ENCODE data around the gene FOXQ1.

FOXQ1 gene

GRCh38 chr6:1311400-1312202 is at the start of gene FOXQ1:
TSS of gene FOXQ1 (plus strand) at chr6:1312098. CDS start at chr6:1312705, 607 bp downstream.
- no peak for DNase-seq (ENCODE audit: low read depth in 2 of 2)

- DNase-seq (ENCODE audit: low read depth in 2 of 2): no peak
Measured at GRCh38 chr6:1262704-1263038, 49.2 kb upstream of the FOXQ1 start.

GRCh38 chr6:1263039-1263849 is 48.7 kb upstream of the FOXQ1 start:
- DNase-seq (ENCODE audit: low read depth in 2 of 2): no peak

- DNase-seq (ENCODE audit: low read depth in 2 of 2): no peak
Measured at GRCh38 chr6:1263850-1264377, 48.0 kb upstream of the FOXQ1 start.

- DNase-seq (ENCODE audit: low read depth in 2 of 2): no peak
Measured at GRCh38 chr6:1264619-1265445, 47.1 kb upstream of the FOXQ1 start.

DNA sequence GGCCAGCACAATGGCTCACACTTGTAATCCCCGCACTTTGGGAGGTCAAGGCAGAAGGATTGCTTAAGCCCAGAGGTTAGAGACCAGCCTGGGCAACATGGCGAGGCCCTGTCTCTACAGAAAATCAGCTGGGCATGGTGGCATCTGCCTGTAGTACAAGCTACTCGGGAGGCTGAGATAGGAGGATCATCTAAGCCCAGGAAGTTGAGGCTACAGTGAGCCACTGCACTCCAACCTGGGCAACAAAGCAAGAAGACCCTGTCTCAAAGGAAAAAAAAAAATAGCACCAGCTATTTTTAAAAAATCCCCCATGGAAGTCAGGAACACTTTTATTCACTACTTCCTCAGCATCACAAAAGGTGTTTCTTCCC is 45.2 kb upstream of the FOXQ1 start:
- no peak for DNase-seq (ENCODE audit: low read depth in 2 of 2)

DNA sequence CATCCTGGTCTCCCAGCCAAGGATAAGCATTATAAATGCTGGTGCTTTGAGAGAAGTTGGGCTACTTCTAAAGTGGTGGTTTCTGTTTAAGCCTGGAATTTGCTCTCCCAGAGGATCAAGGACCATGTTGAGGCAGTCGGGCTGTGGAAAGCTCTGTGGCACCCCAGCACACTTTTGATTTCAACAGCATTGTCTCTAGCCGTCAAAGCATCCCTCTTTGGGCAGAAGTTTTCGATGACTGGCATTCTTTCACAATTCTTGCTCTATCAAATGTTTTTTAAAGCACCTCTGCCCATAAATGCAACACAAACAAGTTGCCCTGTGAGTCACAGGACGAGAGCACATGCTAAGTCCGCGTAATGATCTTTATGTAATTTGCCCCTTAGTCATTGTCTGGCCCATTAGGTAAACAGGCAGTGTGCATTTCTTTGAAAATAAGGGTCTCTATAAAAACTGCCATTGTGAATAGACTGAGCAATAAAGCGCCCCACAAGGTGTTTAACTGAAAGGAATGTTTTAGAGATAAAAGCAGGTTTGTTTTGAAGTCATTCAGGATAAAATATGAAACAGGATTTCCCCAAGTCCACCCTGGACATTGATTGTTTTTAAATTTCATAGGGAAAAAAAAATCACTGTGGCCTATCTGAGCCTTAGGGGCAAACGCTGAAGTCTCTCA is 44.7 kb upstream of the FOXQ1 start:
- DNase-seq (ENCODE audit: low read depth in 2 of 2): no peak

- DNase-seq (ENCODE audit: low read depth in 2 of 2): no peak
Measured at GRCh38 chr6:1267790-1268762, 43.8 kb upstream of the FOXQ1 start.

DNA sequence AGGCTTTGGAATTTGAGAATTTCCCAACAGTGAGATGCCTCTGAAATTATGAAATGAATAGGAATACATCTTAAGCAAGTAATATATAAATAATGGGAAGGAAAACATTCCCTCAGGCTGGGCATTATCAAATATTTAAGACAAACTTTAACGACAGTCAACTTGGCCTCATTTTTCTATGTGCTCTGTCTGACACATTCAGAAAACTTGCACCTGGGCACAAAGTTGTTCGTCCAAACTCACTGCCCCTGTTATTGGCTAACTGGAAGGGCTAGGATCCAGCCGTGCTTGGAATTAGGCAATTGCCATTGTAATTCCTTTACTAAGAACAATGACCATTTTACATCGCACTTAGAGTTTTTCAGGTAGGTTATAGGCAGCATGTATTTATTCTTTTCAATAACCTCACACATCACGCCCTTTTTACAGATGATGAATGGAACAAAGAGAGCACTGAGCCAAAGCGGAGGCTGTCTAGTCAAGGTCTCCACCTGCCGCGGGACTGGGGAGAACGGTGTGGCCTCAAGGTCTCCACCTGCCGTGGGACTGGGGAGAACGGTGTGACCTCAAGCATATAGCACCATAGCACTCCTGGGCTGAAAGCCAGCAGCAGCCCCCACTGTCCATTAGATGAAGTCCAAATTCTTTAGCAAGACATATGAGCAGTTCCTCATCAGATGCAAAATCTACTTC is 40.7 kb upstream of the FOXQ1 start:
- no peak for DNase-seq (ENCODE audit: low read depth in 2 of 2)

DNA sequence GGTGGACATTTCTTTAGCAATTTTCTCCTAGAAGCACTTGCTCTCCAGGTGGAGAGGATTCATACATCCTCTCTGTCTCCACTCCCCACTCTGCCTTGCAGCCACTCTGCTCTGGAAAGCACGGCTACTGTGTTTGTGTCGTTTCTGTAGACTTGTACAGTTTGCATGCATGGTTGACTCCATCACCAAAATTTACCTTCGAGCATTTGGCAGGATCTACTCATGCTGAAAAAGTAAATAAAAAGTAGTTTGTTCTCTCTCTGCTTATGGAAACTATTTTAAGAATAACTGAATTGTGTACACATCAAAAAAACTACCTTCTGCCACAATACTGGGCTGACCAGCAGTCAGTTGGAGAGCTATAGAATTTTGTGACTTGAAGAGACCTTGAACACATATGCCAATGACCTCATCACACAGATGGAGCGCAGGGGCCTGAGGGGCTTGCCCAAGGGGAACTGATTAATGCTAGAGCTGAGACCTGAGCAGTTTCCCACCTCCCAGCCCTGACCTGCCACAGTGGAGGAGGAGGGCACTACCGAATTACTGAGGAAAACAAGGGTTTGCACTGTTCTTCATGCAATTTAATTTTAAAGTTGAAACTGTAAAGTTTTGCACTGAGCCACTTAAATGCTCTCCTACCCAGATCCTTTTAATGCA is 33.7 kb upstream of the FOXQ1 start:
- no peak for DNase-seq (ENCODE audit: low read depth in 2 of 2)

DNA sequence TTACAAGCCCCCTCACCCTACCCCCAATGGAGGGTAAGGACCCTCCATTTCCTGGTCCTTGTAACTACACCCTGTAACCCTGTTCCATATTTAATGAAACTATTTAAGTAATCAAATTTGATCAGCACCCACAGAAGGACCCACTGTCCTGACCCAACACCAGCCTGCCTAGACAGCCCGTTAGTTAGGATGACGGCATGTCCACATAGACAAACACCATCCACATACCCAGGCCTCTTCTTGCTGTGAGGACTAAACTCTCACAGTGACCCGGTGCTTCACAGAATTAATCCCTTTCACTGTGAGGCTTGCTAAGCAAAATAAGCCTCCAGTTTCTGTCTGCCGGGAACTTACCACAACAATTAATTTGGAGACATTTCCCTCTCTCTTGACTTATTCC is 32.8 kb upstream of the FOXQ1 start:
- DNase-seq (ENCODE audit: low read depth in 2 of 2): no peak

DNA sequence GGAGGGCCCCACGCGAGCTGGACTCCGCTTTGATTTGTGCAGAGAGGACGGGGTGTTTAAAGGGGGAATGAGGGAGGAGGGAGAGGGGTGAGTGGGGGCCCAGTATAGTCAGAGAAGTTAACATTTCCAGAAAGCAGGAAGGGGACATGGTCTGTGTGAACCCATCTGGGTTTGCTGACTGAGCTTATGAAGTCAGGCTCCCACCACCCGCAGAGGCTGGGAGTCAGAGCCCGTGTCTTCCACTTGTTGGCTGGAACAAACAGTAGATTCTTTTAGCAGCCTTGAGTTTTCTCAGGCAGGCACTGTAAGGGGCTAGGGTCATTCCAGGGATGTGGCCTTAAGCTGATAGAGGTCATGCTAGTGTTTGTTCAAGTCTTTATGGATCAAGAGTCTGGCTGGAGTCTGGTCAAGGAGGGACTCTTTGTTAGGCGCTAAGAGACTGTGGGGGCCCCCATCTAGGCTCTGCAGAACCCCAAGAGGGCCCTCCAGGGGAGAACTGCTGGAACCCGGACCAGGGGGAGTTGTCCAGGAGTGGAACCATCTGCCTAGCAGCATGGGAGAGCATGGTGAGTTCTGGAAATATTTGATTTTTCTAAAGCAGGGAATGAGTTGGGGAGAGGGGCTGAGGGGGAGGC is 31.1 kb upstream of the FOXQ1 start:
- DNase-seq (ENCODE audit: low read depth in 2 of 2): no peak

GRCh38 chr6:1281746-1282145 is 30.2 kb upstream of the FOXQ1 start:
- no peak for DNase-seq (ENCODE audit: low read depth in 2 of 2)

- DNase-seq (ENCODE audit: low read depth in 2 of 2): no peak
Measured at GRCh38 chr6:1283501-1283900, 28.4 kb upstream of the FOXQ1 start.

GRCh38 chr6:1285556-1285955 is 26.3 kb upstream of the FOXQ1 start:
- no peak for DNase-seq (ENCODE audit: low read depth in 2 of 2)

GRCh38 chr6:1285956-1286355 is 25.9 kb upstream of the FOXQ1 start:
- DNase-seq (ENCODE audit: low read depth in 2 of 2): no peak

DNA sequence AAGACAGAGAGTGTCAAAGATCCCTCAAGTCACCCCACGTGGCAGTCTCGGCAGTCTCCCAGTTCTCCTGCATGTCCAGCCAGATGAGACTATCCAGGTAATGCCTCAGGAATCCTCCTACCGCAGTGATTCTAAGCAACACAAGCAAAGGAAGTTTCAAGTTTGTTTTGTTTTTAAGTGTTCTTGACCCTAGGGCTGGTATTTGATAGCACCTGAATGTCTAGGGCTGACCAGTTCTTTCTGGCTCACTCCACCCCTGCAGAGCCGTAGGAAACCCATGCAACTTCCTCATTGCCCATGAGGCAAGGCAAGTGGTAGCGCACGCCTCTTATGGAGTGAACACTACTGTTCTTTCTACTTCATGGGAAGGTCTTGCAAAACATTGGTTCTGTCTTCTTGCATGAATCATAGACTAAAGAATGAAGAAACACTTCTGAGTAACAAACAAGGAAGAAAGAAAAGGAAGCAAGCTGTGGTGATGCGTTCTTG is 24.8 kb upstream of the FOXQ1 start:
- no peak for DNase-seq (ENCODE audit: low read depth in 2 of 2)

- no peak for DNase-seq (ENCODE audit: low read depth in 2 of 2)
Measured at GRCh38 chr6:1290086-1290485, 21.8 kb upstream of the FOXQ1 start.

DNA sequence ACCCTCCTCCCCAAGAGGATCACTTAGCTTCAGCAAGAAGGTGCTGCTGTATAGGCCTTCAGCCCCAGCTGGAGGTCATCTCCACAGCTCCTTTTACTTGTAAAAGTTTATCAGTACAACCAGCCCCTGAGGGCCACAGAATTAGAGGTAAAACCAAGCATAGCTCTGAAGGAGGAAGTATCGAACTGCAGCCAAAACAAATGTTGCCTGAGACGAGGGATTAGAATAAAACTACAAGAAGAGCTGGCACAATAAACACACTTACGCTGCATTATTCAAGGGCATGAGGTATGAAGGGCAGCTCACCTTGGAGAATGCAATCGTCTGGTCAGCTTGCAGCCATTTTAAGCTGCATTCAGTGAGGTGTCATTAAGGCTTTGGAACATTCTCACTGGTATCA is 21.1 kb upstream of the FOXQ1 start:
- DNase-seq (ENCODE audit: low read depth in 2 of 2): no peak

All from stimulated activated CD4-positive, alpha-beta T cell treated with anti-CD3 and anti-CD28 coated beads, Interleukin-1b, Interleukin-23, amount 100 ng/mL, for 4 hours (primary cell).